GM12878 (cell line): ENCODE measurements around the gene TFCP2.

Experiments used
- CBFB ChIP-seq: IDR thresholded peaks from 2 replicates; pipeline ENCODE4 v1.6.1; 2016; ENCODE audit warnings: antibody characterized with exemption, low read depth
- CBX3 ChIP-seq: fragments of 200-600 bp; sonication (generic); IDR thresholded peaks from 2 replicates; pipeline ENCODE4 v1.6.1; 2016; ENCODE audit warnings: low read depth, borderline replicate concordance
- EZH2 ChIP-seq: IDR thresholded peaks from 2 replicates; pipeline ENCODE4 v1.6.1; 2012; ENCODE audit warnings: low read depth, mild to moderate bottlenecking, control low read depth, inconsistent platforms, low read length, borderline replicate concordance; ENCODE audit not compliant: control insufficient read depth
- JUNB ChIP-seq: IDR thresholded peaks from 2 replicates; pipeline ENCODE4 v1.6.1; 2016; ENCODE audit warnings: antibody characterized with exemption, mild to moderate bottlenecking
- MXI1 ChIP-seq: fragments of 150-350 bp; IDR thresholded peaks from 2 replicates; pipeline ENCODE4 v1.6.1; 2011; ENCODE audit warnings: low read depth, mild to moderate bottlenecking, inconsistent platforms, low read length, improper control_type of control experiment
- NFYB ChIP-seq: IDR thresholded peaks from 2 replicates; pipeline ENCODE4 v1.6.1; 2011; ENCODE audit warnings: low read depth, mild to moderate bottlenecking, low read length, improper control_type of control experiment, moderate library complexity; ENCODE audit not compliant: insufficient read depth
- RAD21 ChIP-seq: IDR thresholded peaks from 2 replicates; pipeline ENCODE4 v1.6.1; 2011; ENCODE audit warnings: mild to moderate bottlenecking, low read depth, low read length, moderate library complexity; ENCODE audit not compliant: insufficient read depth
- REST ChIP-seq: IDR thresholded peaks from 2 replicates; pipeline ENCODE4 v1.6.1; 2012; ENCODE audit warnings: mild to moderate bottlenecking, low read depth, low read length
- ZBTB33 ChIP-seq: fragments of 450-650 bp; IDR thresholded peaks from 2 replicates; pipeline ENCODE4 v1.6.1; 2017; ENCODE audit warnings: mild to moderate bottlenecking
- TF ChIP-seq, protein P1 (sequence below), 3 experiments: IDR thresholded peaks in 2 of 3; conservative IDR thresholded peaks in 1 of 3; 2 replicates each; pipeline ENCODE4 v1.5.1; 2011; ENCODE audit warnings: low read depth in 3 of 3, low read length in 3 of 3, mild to moderate bottlenecking in 3 of 3, control low read depth in 2 of 3, moderate library complexity in 2 of 3, inconsistent platforms in 1 of 3, mixed read lengths in 1 of 3; ENCODE audit not compliant: control insufficient read depth in 2 of 3, insufficient read depth in 1 of 3; ENCODE audit errors: extremely low read depth in 1 of 3

- TF ChIP-seq EZH2 (no peak), RAD21 (no peak), JUNB (no peak), REST (no peak), NFYB (no peak), CBX3 (no peak), CBFB (no peak), MXI1 (no peak), ZBTB33 (no peak)
- TF ChIP-seq, protein P1, sequence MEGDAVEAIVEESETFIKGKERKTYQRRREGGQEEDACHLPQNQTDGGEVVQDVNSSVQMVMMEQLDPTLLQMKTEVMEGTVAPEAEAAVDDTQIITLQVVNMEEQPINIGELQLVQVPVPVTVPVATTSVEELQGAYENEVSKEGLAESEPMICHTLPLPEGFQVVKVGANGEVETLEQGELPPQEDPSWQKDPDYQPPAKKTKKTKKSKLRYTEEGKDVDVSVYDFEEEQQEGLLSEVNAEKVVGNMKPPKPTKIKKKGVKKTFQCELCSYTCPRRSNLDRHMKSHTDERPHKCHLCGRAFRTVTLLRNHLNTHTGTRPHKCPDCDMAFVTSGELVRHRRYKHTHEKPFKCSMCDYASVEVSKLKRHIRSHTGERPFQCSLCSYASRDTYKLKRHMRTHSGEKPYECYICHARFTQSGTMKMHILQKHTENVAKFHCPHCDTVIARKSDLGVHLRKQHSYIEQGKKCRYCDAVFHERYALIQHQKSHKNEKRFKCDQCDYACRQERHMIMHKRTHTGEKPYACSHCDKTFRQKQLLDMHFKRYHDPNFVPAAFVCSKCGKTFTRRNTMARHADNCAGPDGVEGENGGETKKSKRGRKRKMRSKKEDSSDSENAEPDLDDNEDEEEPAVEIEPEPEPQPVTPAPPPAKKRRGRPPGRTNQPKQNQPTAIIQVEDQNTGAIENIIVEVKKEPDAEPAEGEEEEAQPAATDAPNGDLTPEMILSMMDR (IDR thresholded peaks at IDR 0.05 in 2 of 3, conservative IDR thresholded peaks at IDR 0.05 in 1 of 3; ENCODE audit: control insufficient read depth in 2 of 3, extremely low read depth in 1 of 3, insufficient read depth in 1 of 3, low read depth in 3 of 3, low read length in 3 of 3): no peak
These were observed 91.5 kb downstream of the TFCP2 start for GRCh38 chr12:51081421-51081820.
